ENCODE results near the gene BUB1.

DNA sequence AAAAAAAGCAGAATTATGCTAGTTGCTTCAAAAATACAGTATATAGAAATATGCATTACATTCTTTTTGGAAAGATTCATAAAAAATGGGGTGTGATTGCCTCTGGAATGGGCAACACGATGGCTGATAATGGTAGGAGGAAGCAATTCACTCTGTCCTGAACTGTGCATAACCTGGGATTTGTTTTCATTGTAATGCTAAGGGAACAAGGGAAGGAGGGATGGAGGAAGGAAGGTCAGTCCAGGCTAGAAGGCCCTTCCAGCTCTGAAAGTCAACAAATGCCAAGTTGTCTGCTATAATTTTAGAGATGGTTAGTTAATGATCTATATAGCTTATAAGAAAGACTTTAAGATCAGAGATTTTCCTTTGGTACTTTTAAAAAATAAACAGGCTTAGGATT, 40.8 kb downstream of the BUB1 start:
- TF ChIP-seq POLR2A (IDR thresholded peaks at IDR 0.05): no peak
- TF ChIP-seq, protein P1, sequence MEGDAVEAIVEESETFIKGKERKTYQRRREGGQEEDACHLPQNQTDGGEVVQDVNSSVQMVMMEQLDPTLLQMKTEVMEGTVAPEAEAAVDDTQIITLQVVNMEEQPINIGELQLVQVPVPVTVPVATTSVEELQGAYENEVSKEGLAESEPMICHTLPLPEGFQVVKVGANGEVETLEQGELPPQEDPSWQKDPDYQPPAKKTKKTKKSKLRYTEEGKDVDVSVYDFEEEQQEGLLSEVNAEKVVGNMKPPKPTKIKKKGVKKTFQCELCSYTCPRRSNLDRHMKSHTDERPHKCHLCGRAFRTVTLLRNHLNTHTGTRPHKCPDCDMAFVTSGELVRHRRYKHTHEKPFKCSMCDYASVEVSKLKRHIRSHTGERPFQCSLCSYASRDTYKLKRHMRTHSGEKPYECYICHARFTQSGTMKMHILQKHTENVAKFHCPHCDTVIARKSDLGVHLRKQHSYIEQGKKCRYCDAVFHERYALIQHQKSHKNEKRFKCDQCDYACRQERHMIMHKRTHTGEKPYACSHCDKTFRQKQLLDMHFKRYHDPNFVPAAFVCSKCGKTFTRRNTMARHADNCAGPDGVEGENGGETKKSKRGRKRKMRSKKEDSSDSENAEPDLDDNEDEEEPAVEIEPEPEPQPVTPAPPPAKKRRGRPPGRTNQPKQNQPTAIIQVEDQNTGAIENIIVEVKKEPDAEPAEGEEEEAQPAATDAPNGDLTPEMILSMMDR (IDR thresholded peaks at IDR 0.05): no peak
